Mesenchymal stem cell (in vitro differentiated cells and primary cell): ENCODE data around the gene PDE8A.
A peak's percentile ranks its signal among the peaks of the same experiment; 100 is the strongest.
"Not testable (repeated sequence)": the region's sequence is repeated elsewhere in the genome, so short reads cannot be mapped to it uniquely, and the experiment has no call there.

Source experiments
- DNase-seq: peaks from one replicate; pipeline ENCODE4 v3.0.0-alpha.2; 2013
- H2AFZ ChIP-seq: one replicate; pipeline ENCODE4 v1.6.1; 2013; ENCODE audit warnings: low read depth, mild to moderate bottlenecking, control low read depth, inconsistent platforms, low read length, moderate library complexity
- H2AK5ac ChIP-seq: 2 replicates; pipeline ENCODE4 v1.6.1; 2013; ENCODE audit warnings: low read length, moderate library complexity, mild to moderate bottlenecking, inconsistent platforms; ENCODE audit not compliant: severe bottlenecking
- H2BK120ac ChIP-seq: one replicate; pipeline ENCODE4 v1.6.1; 2013; ENCODE audit warnings: low read depth, mild to moderate bottlenecking, inconsistent platforms, low read length, moderate library complexity
- H2BK12ac ChIP-seq, 2 experiments: one replicate each; pipeline ENCODE4 v1.6.1; 2013; ENCODE audit warnings: inconsistent platforms in 2 of 2, low read length in 2 of 2, mild to moderate bottlenecking in 2 of 2, moderate library complexity in 2 of 2, control low read depth in 1 of 2
- H2BK15ac ChIP-seq: one replicate; pipeline ENCODE4 v1.6.1; 2013; ENCODE audit warnings: mild to moderate bottlenecking, low read depth, inconsistent platforms; ENCODE audit not compliant: poor library complexity, severe bottlenecking
- H2BK5ac ChIP-seq: 2 replicates; pipeline ENCODE4 v1.6.1; 2013; ENCODE audit warnings: low read depth, mild to moderate bottlenecking, low read length, control low read depth, inconsistent platforms; ENCODE audit not compliant: poor library complexity, severe bottlenecking
- H3K14ac ChIP-seq, 2 experiments: one replicate each; pipeline ENCODE4 v1.6.1; 2013; ENCODE audit warnings: inconsistent platforms in 2 of 2, low read length in 2 of 2, control low read depth in 1 of 2, mild to moderate bottlenecking in 1 of 2, moderate library complexity in 1 of 2
- H3K18ac ChIP-seq, 2 experiments: one replicate each; pipeline ENCODE4 v1.6.1; 2013; ENCODE audit warnings: inconsistent platforms in 2 of 2, low read length in 2 of 2, control low read depth in 1 of 2, low read depth in 1 of 2, mild to moderate bottlenecking in 1 of 2
- H3K23ac ChIP-seq, 2 experiments: one replicate each; pipeline ENCODE4 v1.6.1; 2013; ENCODE audit warnings: inconsistent platforms in 2 of 2, low read length in 2 of 2, mild to moderate bottlenecking in 2 of 2, moderate library complexity in 2 of 2, control low read depth in 1 of 2
- H3K27ac ChIP-seq: 2 replicates; pipeline ENCODE4 v1.5.1; 2013; ENCODE audit warnings: mild to moderate bottlenecking, moderate library complexity, low read length, control low read depth, inconsistent platforms; ENCODE audit not compliant: poor library complexity, severe bottlenecking
- H3K27me3 ChIP-seq, 2 experiments: 2 replicates each; pipeline versions ENCODE4 v1.6.1 to v1.7.0; 2013; ENCODE audit warnings: low read length in 2 of 2, mild to moderate bottlenecking in 2 of 2, moderate library complexity in 2 of 2, control low read depth in 1 of 2, inconsistent platforms in 1 of 2; ENCODE audit not compliant: control insufficient read depth in 1 of 2, insufficient read depth in 1 of 2
- H3K36me3 ChIP-seq, 2 experiments: 2 replicates each; pipeline versions ENCODE4 v1.6.1 to v1.7.0; 2013; ENCODE audit warnings: low read length in 2 of 2, control low read depth in 1 of 2, inconsistent platforms in 1 of 2, low read depth in 1 of 2, mild to moderate bottlenecking in 1 of 2; ENCODE audit not compliant: insufficient read depth in 2 of 2, control insufficient read depth in 1 of 2
- H3K4ac ChIP-seq, 2 experiments: one replicate each; pipeline ENCODE4 v1.6.1; 2013; ENCODE audit warnings: inconsistent platforms in 2 of 2, low read length in 2 of 2, mild to moderate bottlenecking in 2 of 2, moderate library complexity in 2 of 2, control low read depth in 1 of 2, low read depth in 1 of 2
- H3K4me1 ChIP-seq: 2 replicates; pipeline ENCODE4 v1.6.1; 2013; ENCODE audit warnings: low read depth, low read length, control low read depth; ENCODE audit not compliant: control insufficient read depth, insufficient read depth
- H3K4me2 ChIP-seq: 2 replicates; pipeline ENCODE4 v1.6.1; 2013; ENCODE audit warnings: low read length, mild to moderate bottlenecking, inconsistent platforms; ENCODE audit not compliant: poor library complexity, severe bottlenecking
- H3K4me3 ChIP-seq, 2 experiments: 2 replicates each; pipeline versions ENCODE4 v1.5.1 to v1.7.0; 2013; ENCODE audit warnings: low read length in 2 of 2, mild to moderate bottlenecking in 2 of 2, control low read depth in 1 of 2, low read depth in 1 of 2; ENCODE audit not compliant: insufficient read depth in 1 of 2
- H3K79me1 ChIP-seq: replicated peaks from 2 replicates; pipeline ENCODE4 v1.6.1; 2013; ENCODE audit warnings: mild to moderate bottlenecking, control low read depth, low read length, inconsistent platforms; ENCODE audit not compliant: poor library complexity, severe bottlenecking
- H3K9ac ChIP-seq: 2 replicates; pipeline ENCODE4 v1.7.0; 2013; ENCODE audit warnings: mild to moderate bottlenecking, low read length, moderate library complexity
- H3K9me3 ChIP-seq: 2 replicates; pipeline ENCODE4 v1.7.0; 2013; ENCODE audit warnings: mild to moderate bottlenecking, low read length; ENCODE audit not compliant: control insufficient read depth
- H4K8ac ChIP-seq: one replicate; pipeline ENCODE4 v1.6.1; 2013; ENCODE audit warnings: inconsistent platforms, mild to moderate bottlenecking, low read length, moderate library complexity
- H4K91ac ChIP-seq: one replicate; pipeline ENCODE4 v1.6.1; 2013; ENCODE audit warnings: mild to moderate bottlenecking, low read length, inconsistent platforms
- WGBS: methylation state at CpG from one replicate; pipeline ENCODE4 v1.1.7; 2013; ENCODE audit warnings: mixed read lengths; 5-methylcytosine and 5-hydroxymethylcytosine counted together

Gene PDE8A

GRCh38 chr15:85177042-85177515, 195.4 kb downstream of the PDE8A start:
- not testable (repeated sequence) for H3K4me1 ChIP-seq, H3K9ac ChIP-seq, H3K23ac ChIP-seq, H3K4ac ChIP-seq, H2BK15ac ChIP-seq, H4K8ac ChIP-seq, H3K79me1 ChIP-seq, H2BK5ac ChIP-seq, H3K14ac ChIP-seq, H3K4me3 ChIP-seq, H3K36me3 ChIP-seq, H2BK12ac ChIP-seq, H3K4me2 ChIP-seq, H3K18ac ChIP-seq, H2AFZ ChIP-seq, H3K27me3 ChIP-seq, H2AK5ac ChIP-seq, H2BK120ac ChIP-seq
- peak; percentile 55 for DNase-seq
- Histone ChIP-seq H3K9me3 (peaks cover 10% of the 10 kb centered on the region), H4K91ac (peak overlapping the region; percentile 39), H3K27ac (peak overlapping the region; percentile 25)
- 57% methylated on average over 7 of the region's 8 CpGs for WGBS

GRCh38 chr15:85178308-85178707, 196.7 kb downstream of the PDE8A start:
- Histone ChIP-seq H2AK5ac (no peak overlapping the region), H3K4me1 (peaks cover 5% of the 10 kb centered on the region)

GRCh38 chr15:85179700-85180099, 198.0 kb downstream of the PDE8A start:
- Histone ChIP-seq H3K4me1 (peaks cover 5% of the 10 kb centered on the region), H3K23ac (no peak overlapping the region), H3K4me3 (no peak overlapping the region), H4K91ac (no peak overlapping the region), H3K27me3 (no peaks in the 10 kb centered on the region), H2BK12ac (no peak overlapping the region), H2AK5ac (no peak overlapping the region), H3K9me3 (no peaks in the 10 kb centered on the region), H3K4me2 (no peak overlapping the region), H4K8ac (no peak overlapping the region), H3K9ac (no peak overlapping the region), H2BK120ac (no peak overlapping the region), H2BK15ac (no peak overlapping the region), H3K4ac (no peak overlapping the region), H3K36me3 (no peaks in the 10 kb centered on the region), H3K14ac (no peak overlapping the region), H3K79me1 (no peaks in the 10 kb centered on the region), H2BK5ac (no peak overlapping the region), H2AFZ (no peak overlapping the region), H3K27ac (no peak overlapping the region), H3K18ac (no peak overlapping the region)
- 50% methylated on average over 1 of the region's 3 CpGs for WGBS
- no peak for DNase-seq

More at GRCh38 chr15:85178308-85178707, 196.7 kb downstream of the PDE8A start:
- Histone ChIP-seq H3K4ac (no peak overlapping the region), H4K91ac (no peak overlapping the region), H4K8ac (no peak overlapping the region), H2BK5ac (no peak overlapping the region), H3K14ac (no peak overlapping the region), H2BK15ac (no peak overlapping the region), H3K18ac (no peak overlapping the region), H3K4me2 (no peak overlapping the region), H2BK12ac (no peak overlapping the region), H3K27ac (no peak overlapping the region), H3K9me3 (peaks cover 3% of the 10 kb centered on the region), H3K4me3 (no peak overlapping the region), H3K27me3 (no peaks in the 10 kb centered on the region), H3K79me1 (no peaks in the 10 kb centered on the region), H3K23ac (no peak overlapping the region), H3K9ac (no peak overlapping the region), H2BK120ac (no peak overlapping the region), H3K36me3 (no peaks in the 10 kb centered on the region), H2AFZ (no peak overlapping the region)
- WGBS = 90% methylated on average over 4 of the region's 4 CpGs
- no peak for DNase-seq

- H3K4ac ChIP-seq, H2AK5ac ChIP-seq, H3K36me3 ChIP-seq, H2AFZ ChIP-seq, H3K27ac ChIP-seq, H4K8ac ChIP-seq, H3K18ac ChIP-seq, H2BK120ac ChIP-seq, H3K9ac ChIP-seq, H2BK5ac ChIP-seq, H3K14ac ChIP-seq, H3K4me2 ChIP-seq, H4K91ac ChIP-seq, H3K79me1 ChIP-seq, H3K4me3 ChIP-seq, H3K23ac ChIP-seq, H2BK15ac ChIP-seq, DNase-seq, H3K4me1 ChIP-seq, H3K27me3 ChIP-seq, H2BK12ac ChIP-seq, H3K9me3 ChIP-seq: not testable (repeated sequence)
- WGBS = 81% methylated on average over 9 of the region's 11 CpGs
Measured at GRCh38 chr15:85185350-85185749, 203.7 kb downstream of the PDE8A start.
